GM19238 (cell line): ENCODE data around the gene RPP14.

Source experiments
- DNase-seq: peaks from one replicate; pipeline ENCODE4 v3.0.0; 2011; ENCODE audit warnings: low spot score; ENCODE audit not compliant: insufficient read length

RPP14 gene

GRCh38 chr3:58355179-58355578 lies 49.1 kb downstream of the RPP14 start:
- peak; percentile 24 for DNase-seq

- DNase-seq, result no peak
Measured at GRCh38 chr3:58356054-58356453, 50.0 kb downstream of the RPP14 start.

GRCh38 chr3:58357402-58357801 lies 51.4 kb downstream of the RPP14 start:
- no peak for DNase-seq

- no peak for DNase-seq
Measured at GRCh38 chr3:58358092-58358491, 52.0 kb downstream of the RPP14 start.

- no peak for DNase-seq
Measured at GRCh38 chr3:58358808-58359207, 52.8 kb downstream of the RPP14 start.

- DNase-seq, result no peak
Measured at GRCh38 chr3:58359621-58360020, 53.6 kb downstream of the RPP14 start.

- no peak for DNase-seq
Measured at GRCh38 chr3:58361866-58362265, 55.8 kb downstream of the RPP14 start.

- DNase-seq, result no peak
Measured at GRCh38 chr3:58366699-58367098, 60.7 kb downstream of the RPP14 start.

- DNase-seq, result no peak
Measured at GRCh38 chr3:58369038-58369437, 63.0 kb downstream of the RPP14 start.
